OCI-LY7 (cell line): Measurements from ENCODE around the gene GBGT1.

Source experiments
- CTCF ChIP-seq: fragments of 200-600 bp; sonication (generic); conservative IDR thresholded peaks from 2 replicates; pipeline ENCODE4 v1.5.1; 2014; ENCODE audit warnings: mild to moderate bottlenecking, antibody characterized with exemption, low read length, moderate library complexity, mixed read lengths
- EZH2phosphoT487 ChIP-seq: fragments of 200-600 bp; sonication (generic); IDR thresholded peaks from 2 replicates; pipeline ENCODE4 v1.6.1; 2018; ENCODE audit warnings: low read depth, borderline replicate concordance, mild to moderate bottlenecking, mixed run types, antibody characterized with exemption, low read length, moderate library complexity, mixed read lengths

- TF ChIP-seq CTCF = no peak
- TF ChIP-seq EZH2phosphoT487 = no peak
Observed at GRCh38 chr9:133112663-133113026, 51.1 kb downstream of the GBGT1 start.
